Spleen (tissue), 7 donors: ENCODE measurements around the gene ZNF117.

Experiments used
- POLR2AphosphoS5 ChIP-seq, 3 donors: sonication (generic); formaldehyde crosslinking; IDR thresholded peaks; one replicate each; pipeline ENCODE4 v1.5.1; 2017; ENCODE audit warnings: antibody characterized with exemption in 3 of 3
- TF ChIP-seq, protein P1 (sequence below), 11 experiments: fragments of 200-600 bp in 7 of 11; fragments of 450-650 bp in 4 of 11; sonication (generic) in 4 of 11; IDR thresholded peaks in 8 of 11; conservative IDR thresholded peaks in 3 of 11; 1 replicate in 7 of 11; 2 replicates in 4 of 11; pipeline versions ENCODE4 v1.4.0 to v1.8.0; 2016 to 2021; ENCODE audit warnings: antibody characterized with exemption in 11 of 11, inconsistent platforms in 4 of 11, mild to moderate bottlenecking in 1 of 11
- donor health status: DM: no; HTN: no; CAD: no; lungs with moderate emphysema.
- donor health status: DM: no; HTN: no; CAD: no.
- donor health status: DM: no; HTN: no; CAD: no.

DNA sequence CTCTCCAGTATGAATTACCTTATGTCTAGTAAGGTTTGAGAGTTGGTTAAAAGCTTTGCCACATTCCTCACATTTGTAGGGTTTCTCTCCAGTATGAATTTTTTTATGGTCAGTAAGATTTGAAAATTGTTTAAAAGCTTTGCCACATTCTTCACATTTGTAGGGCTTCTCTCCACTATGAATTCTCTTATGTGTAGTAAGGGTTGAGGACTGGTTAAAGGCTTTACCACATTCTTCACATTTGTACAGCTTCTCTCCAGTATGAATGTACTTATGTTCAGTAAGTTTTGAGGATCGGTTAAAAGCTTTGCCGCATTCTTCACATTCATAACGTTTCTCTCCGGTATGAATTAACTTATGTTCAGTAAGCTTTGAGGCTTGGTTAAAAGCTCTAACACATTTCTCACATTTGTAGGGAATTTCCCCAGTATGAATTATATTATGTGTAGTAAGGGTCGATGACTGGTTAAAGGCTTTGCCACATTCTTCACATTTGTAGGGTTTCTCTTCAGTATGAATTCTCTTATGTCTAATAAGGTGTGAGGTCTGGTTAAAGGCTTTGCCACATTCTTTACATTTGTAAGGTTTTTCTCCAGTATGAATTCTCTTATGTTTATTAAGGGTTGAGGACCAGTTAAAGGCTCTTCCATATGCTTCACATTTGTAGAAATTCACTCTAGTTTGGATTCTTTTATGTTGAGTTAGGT lies 12.2 kb downstream of the ZNF117 start:
- TF ChIP-seq, protein P1, sequence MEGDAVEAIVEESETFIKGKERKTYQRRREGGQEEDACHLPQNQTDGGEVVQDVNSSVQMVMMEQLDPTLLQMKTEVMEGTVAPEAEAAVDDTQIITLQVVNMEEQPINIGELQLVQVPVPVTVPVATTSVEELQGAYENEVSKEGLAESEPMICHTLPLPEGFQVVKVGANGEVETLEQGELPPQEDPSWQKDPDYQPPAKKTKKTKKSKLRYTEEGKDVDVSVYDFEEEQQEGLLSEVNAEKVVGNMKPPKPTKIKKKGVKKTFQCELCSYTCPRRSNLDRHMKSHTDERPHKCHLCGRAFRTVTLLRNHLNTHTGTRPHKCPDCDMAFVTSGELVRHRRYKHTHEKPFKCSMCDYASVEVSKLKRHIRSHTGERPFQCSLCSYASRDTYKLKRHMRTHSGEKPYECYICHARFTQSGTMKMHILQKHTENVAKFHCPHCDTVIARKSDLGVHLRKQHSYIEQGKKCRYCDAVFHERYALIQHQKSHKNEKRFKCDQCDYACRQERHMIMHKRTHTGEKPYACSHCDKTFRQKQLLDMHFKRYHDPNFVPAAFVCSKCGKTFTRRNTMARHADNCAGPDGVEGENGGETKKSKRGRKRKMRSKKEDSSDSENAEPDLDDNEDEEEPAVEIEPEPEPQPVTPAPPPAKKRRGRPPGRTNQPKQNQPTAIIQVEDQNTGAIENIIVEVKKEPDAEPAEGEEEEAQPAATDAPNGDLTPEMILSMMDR (IDR thresholded peaks at IDR 0.05 in 8 of 11, conservative IDR thresholded peaks at IDR 0.05 in 3 of 11) = no peak
- no peak for TF ChIP-seq POLR2AphosphoS5 (IDR thresholded peaks at IDR 0.05)
